Liver (tissue), 9 donors: Measurements from ENCODE around the gene LYZ. TPM values are rescaled to one million over a fixed set of nuclear protein-coding genes. Genes with fewer than 3 reads are reported as not detected.

Experiments
- DNase-seq: peaks from one replicate; pipeline ENCODE4 v3.0.0-alpha.2; 2017; ENCODE audit warnings: low spot score
- H3K27ac ChIP-seq, 2 donors: one replicate each; pipeline ENCODE4 v1.7.0; 2013; ENCODE audit warnings: inconsistent platforms in 2 of 2, low read length in 2 of 2, control low read depth in 1 of 2, low read depth in 1 of 2, mild to moderate bottlenecking in 1 of 2
- H3K27me3 ChIP-seq, 4 donors: one replicate each; pipeline versions ENCODE4 v1.6.1 to v1.7.0; 2013; ENCODE audit warnings: low read length in 3 of 4, inconsistent platforms in 1 of 4, mild to moderate bottlenecking in 1 of 4, moderate library complexity in 1 of 4; ENCODE audit not compliant: control insufficient read depth in 4 of 4, insufficient read depth in 4 of 4
- H3K36me3 ChIP-seq, 4 donors: one replicate each; pipeline versions ENCODE4 v1.6.1 to v1.7.0; 2013; ENCODE audit warnings: low read length in 3 of 4, mild to moderate bottlenecking in 3 of 4, low read depth in 1 of 4, moderate library complexity in 1 of 4; ENCODE audit not compliant: control insufficient read depth in 4 of 4, insufficient read depth in 3 of 4
- H3K4me1 ChIP-seq, 4 donors: one replicate each; pipeline versions ENCODE4 v1.6.1 to v1.7.0; 2013; ENCODE audit warnings: low read length in 3 of 4, mild to moderate bottlenecking in 3 of 4, moderate library complexity in 1 of 4; ENCODE audit not compliant: control insufficient read depth in 4 of 4, insufficient read depth in 4 of 4
- H3K4me3 ChIP-seq, 3 donors: one replicate each; pipeline versions ENCODE4 v1.6.1 to v1.7.0; 2013; ENCODE audit warnings: low read length in 3 of 3, control low read depth in 1 of 3, low read depth in 1 of 3, mild to moderate bottlenecking in 1 of 3
- H3K9ac ChIP-seq, 2 donors: one replicate each; pipeline ENCODE4 v1.7.0; 2013; ENCODE audit warnings: low read length in 2 of 2, mild to moderate bottlenecking in 2 of 2, moderate library complexity in 2 of 2, control low read depth in 1 of 2, low read depth in 1 of 2
- H3K9me3 ChIP-seq, 4 donors: one replicate each; pipeline versions ENCODE4 v1.6.1 to v1.7.0; 2013; ENCODE audit warnings: low read length in 3 of 4; ENCODE audit not compliant: control insufficient read depth in 4 of 4
- EGR1 ChIP-seq, 2 donors: IDR thresholded peaks; 2 replicates each; pipeline ENCODE4 v1.6.1; 2016 to 2018; ENCODE audit warnings: antibody characterized with exemption in 2 of 2, low read depth in 2 of 2
- FOXA2 ChIP-seq: IDR thresholded peaks from 2 replicates; pipeline ENCODE4 v1.6.1; 2016; ENCODE audit warnings: antibody characterized with exemption
- HNF4A ChIP-seq, 2 donors: conservative IDR thresholded peaks; 2 replicates each; pipeline ENCODE4 v1.6.1; 2016; ENCODE audit warnings: antibody characterized with exemption in 2 of 2, mild to moderate bottlenecking in 2 of 2
- HNF4G ChIP-seq: IDR thresholded peaks from 2 replicates; pipeline ENCODE4 v1.6.1; 2016; ENCODE audit warnings: antibody characterized with exemption
- RAD21 ChIP-seq, 2 donors: IDR thresholded peaks; 2 replicates each; pipeline ENCODE4 v1.6.1; 2016; ENCODE audit warnings: antibody characterized with exemption in 2 of 2, mild to moderate bottlenecking in 2 of 2
- RXRA ChIP-seq, 2 donors: IDR thresholded peaks; 2 replicates each; pipeline ENCODE4 v1.6.1; 2017 to 2018; ENCODE audit warnings: antibody characterized with exemption in 2 of 2, mild to moderate bottlenecking in 1 of 2
- TAF1 ChIP-seq: conservative IDR thresholded peaks from 2 replicates; pipeline ENCODE4 v1.6.1; 2016; ENCODE audit warnings: antibody characterized with exemption, mild to moderate bottlenecking
- YY1 ChIP-seq: IDR thresholded peaks from 2 replicates; pipeline ENCODE4 v1.6.1; 2016; ENCODE audit warnings: antibody characterized with exemption, mild to moderate bottlenecking
- WGBS: extraction: QIAGEN DNeasy Blood & Tissue Kit; methylation state at CpG from one replicate; pipeline ENCODE4 v1.1.7; 2013; 5-methylcytosine and 5-hydroxymethylcytosine counted together
- polyA plus RNA-seq, 2 donors: library from polyadenylated mRNA; stranded (reverse) in 1 of 2; unstranded in 1 of 2; fragments of 200-250 nt in 1 of 2; fragments of >200 nt in 1 of 2; fragmentation: Nextera tagmentation in 1 of 2; extraction: Ambion mirVana in 1 of 2; gene quantifications; one replicate each; pipeline versions ENCODE4 v1.2.1 to v1.2.3, GENCODE V29; 2013 to 2015
- total RNA-seq, 2 donors: library from RNA; depleted of rRNA; stranded (reverse); fragments of >200 nt; gene quantifications; one replicate each; pipeline ENCODE4 v1.2.3, GENCODE V29; 2014
- TF ChIP-seq, protein P1 (sequence below): IDR thresholded peaks from 2 replicates; pipeline ENCODE4 v1.6.1; 2016; ENCODE audit warnings: antibody characterized with exemption, mild to moderate bottlenecking
- TF ChIP-seq, protein P2 (sequence below): IDR thresholded peaks from 2 replicates; pipeline ENCODE4 v1.6.1; 2016; ENCODE audit warnings: antibody characterized with exemption
- TF ChIP-seq, protein P3 (sequence below): IDR thresholded peaks from 2 replicates; pipeline ENCODE4 v1.6.1; 2016; ENCODE audit warnings: antibody characterized with exemption
- TF ChIP-seq, protein P4 (sequence below): fragments of 150-350 bp; IDR thresholded peaks from 2 replicates; pipeline ENCODE4 v1.5.1; 2017; ENCODE audit warnings: improper control_type of control experiment, low read depth, low read length; ENCODE audit not compliant: missing input control
- donor health status: healthy.
- donor health status: healthy.
- donor health status: healthy.
- donor health status: healthy.
- donor health status: healthy.

The LYZ gene
- total and polyA plus RNA-seq, 4 donors = 11.5 to 141 (median 33.5) TPM

DNA sequence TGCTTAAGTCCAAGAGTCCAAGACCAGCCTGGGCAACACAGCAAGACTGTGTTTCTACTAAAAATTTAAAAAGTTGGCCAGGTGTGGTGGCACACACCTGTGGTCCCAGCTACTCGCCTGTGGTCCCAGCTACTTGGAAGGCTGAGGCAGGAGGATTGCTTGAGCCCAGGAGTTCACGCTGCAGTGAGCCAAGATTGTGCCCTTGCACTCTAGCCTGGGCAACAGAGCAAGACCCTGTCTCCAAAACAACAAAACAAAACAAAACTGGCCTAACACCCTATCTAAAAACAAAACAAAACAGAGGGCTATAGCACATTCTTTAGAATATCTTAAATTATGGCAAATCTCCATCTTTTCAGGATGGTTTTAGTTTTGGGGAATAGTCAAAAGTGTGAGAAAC lies 3.1 kb upstream of the LYZ start:
- Histone ChIP-seq H3K27ac (peak overlapping the region in 1 of 2 donors; percentile 7), H3K36me3 (no peaks in the 10 kb centered on the region), H3K27me3 (no peaks in the 10 kb centered on the region), H3K9ac (no peak overlapping the region), H3K4me1 (peaks cover 16 to 57% (median 43%) of the 10 kb centered on the region in 4 donors), H3K4me3 (no peak overlapping the region), H3K9me3 (no peaks in the 10 kb centered on the region)
- DNase-seq = no peak
- TF ChIP-seq, protein P1, sequence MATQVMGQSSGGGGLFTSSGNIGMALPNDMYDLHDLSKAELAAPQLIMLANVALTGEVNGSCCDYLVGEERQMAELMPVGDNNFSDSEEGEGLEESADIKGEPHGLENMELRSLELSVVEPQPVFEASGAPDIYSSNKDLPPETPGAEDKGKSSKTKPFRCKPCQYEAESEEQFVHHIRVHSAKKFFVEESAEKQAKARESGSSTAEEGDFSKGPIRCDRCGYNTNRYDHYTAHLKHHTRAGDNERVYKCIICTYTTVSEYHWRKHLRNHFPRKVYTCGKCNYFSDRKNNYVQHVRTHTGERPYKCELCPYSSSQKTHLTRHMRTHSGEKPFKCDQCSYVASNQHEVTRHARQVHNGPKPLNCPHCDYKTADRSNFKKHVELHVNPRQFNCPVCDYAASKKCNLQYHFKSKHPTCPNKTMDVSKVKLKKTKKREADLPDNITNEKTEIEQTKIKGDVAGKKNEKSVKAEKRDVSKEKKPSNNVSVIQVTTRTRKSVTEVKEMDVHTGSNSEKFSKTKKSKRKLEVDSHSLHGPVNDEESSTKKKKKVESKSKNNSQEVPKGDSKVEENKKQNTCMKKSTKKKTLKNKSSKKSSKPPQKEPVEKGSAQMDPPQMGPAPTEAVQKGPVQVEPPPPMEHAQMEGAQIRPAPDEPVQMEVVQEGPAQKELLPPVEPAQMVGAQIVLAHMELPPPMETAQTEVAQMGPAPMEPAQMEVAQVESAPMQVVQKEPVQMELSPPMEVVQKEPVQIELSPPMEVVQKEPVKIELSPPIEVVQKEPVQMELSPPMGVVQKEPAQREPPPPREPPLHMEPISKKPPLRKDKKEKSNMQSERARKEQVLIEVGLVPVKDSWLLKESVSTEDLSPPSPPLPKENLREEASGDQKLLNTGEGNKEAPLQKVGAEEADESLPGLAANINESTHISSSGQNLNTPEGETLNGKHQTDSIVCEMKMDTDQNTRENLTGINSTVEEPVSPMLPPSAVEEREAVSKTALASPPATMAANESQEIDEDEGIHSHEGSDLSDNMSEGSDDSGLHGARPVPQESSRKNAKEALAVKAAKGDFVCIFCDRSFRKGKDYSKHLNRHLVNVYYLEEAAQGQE = no peak
- TF ChIP-seq HNF4A (conservative IDR thresholded peaks at IDR 0.05) (no peak), RXRA (IDR thresholded peaks at IDR 0.05) (no peak), HNF4G (no peak), TAF1 (no peak), EGR1 (IDR thresholded peaks at IDR 0.05; ENCODE audit: low read depth in 2 of 2) (no peak), YY1 (no peak), RAD21 (IDR thresholded peaks at IDR 0.05) (no peak), FOXA2 (no peak)
- TF ChIP-seq, protein P2, sequence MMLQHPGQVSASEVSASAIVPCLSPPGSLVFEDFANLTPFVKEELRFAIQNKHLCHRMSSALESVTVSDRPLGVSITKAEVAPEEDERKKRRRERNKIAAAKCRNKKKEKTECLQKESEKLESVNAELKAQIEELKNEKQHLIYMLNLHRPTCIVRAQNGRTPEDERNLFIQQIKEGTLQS = no peak
- TF ChIP-seq, protein P3, sequence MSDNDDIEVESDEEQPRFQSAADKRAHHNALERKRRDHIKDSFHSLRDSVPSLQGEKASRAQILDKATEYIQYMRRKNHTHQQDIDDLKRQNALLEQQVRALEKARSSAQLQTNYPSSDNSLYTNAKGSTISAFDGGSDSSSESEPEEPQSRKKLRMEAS = no peak
- 90% methylated on average over 2 of the region's 2 CpGs for WGBS

DNA sequence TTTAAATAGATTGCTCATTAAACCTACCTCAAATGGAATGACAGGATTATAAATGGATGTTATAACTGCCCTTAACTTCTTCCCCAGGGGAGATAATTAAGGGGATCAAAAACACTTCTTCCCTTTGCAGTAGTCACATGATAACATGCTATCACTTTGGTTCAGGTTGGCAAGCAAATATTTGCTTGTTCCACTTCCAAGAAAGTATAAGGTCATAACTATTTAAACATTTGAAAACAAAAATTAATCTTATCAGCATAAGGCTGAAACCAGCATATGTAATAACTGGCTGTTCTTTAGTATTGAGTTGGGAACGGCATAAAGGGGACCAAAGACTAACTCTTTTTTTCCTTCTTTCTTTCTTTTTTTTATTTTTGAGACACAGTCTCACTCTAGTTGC lies 2.4 kb upstream of the LYZ start:
- H3K9me3 ChIP-seq = no peaks in the 10 kb centered on the region
- WGBS = 24% methylated on average over 1 of the region's 1 CpG
- peak overlapping the region in 1 of 2 donors; percentile 48 for H3K9ac ChIP-seq
- peak in 1 of 2 donors; percentile 42 for TF ChIP-seq HNF4A (conservative IDR thresholded peaks at IDR 0.05)
- peak in 1 of 2 donors; percentile 28 for TF ChIP-seq RXRA (IDR thresholded peaks at IDR 0.05)
- TF ChIP-seq, protein P4, sequence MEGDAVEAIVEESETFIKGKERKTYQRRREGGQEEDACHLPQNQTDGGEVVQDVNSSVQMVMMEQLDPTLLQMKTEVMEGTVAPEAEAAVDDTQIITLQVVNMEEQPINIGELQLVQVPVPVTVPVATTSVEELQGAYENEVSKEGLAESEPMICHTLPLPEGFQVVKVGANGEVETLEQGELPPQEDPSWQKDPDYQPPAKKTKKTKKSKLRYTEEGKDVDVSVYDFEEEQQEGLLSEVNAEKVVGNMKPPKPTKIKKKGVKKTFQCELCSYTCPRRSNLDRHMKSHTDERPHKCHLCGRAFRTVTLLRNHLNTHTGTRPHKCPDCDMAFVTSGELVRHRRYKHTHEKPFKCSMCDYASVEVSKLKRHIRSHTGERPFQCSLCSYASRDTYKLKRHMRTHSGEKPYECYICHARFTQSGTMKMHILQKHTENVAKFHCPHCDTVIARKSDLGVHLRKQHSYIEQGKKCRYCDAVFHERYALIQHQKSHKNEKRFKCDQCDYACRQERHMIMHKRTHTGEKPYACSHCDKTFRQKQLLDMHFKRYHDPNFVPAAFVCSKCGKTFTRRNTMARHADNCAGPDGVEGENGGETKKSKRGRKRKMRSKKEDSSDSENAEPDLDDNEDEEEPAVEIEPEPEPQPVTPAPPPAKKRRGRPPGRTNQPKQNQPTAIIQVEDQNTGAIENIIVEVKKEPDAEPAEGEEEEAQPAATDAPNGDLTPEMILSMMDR = no peak
- DNase-seq = no peak
- H3K27ac ChIP-seq = peak overlapping the region; percentile 8 to 44
- no peaks in the 10 kb centered on the region for H3K27me3 ChIP-seq
- H3K36me3 ChIP-seq = no peaks in the 10 kb centered on the region
- peaks cover 14 to 51% (median 37%) of the 10 kb centered on the region in 4 donors for H3K4me1 ChIP-seq
- no peak overlapping the region for H3K4me3 ChIP-seq
